Prostate gland (tissue), 2 donors: ENCODE results near the gene SMCR8. TPM values are rescaled to one million over a fixed set of nuclear protein-coding genes. Genes with fewer than 3 reads are reported as not detected.

Source experiments
- DNase-seq: peaks from one replicate; pipeline ENCODE4 v3.0.0-alpha.2; 2019; ENCODE audit warnings: low spot score
- H3K27ac ChIP-seq, 2 donors: fragments of 200-600 bp; sonication (generic); 2 replicates each; pipeline ENCODE4 v1.5.1; 2017 to 2019
- H3K27me3 ChIP-seq: fragments of 200-600 bp; sonication (generic); replicated peaks from 2 replicates; pipeline ENCODE4 v1.5.1; 2019; ENCODE audit not compliant: insufficient read depth
- H3K36me3 ChIP-seq, 2 donors: fragments of 200-600 bp; sonication (generic); 1 replicate in 1 of 2; 2 replicates in 1 of 2; pipeline versions ENCODE4 v1.5.1 to v1.8.1; 2017 to 2019
- H3K4me1 ChIP-seq: fragments of 200-600 bp; sonication (generic); replicated peaks from 2 replicates; pipeline ENCODE4 v1.5.1; 2019
- H3K4me3 ChIP-seq, 2 donors: fragments of 200-600 bp; sonication (generic); 2 replicates each; pipeline ENCODE4 v1.5.1; 2017 to 2019
- H3K9me3 ChIP-seq: fragments of 200-600 bp; sonication (generic); 2 replicates; pipeline ENCODE4 v1.5.1; 2017
- CTCF ChIP-seq, 4 experiments: fragments of 200-600 bp in 2 of 4; fragments of 450-650 bp in 2 of 4; sonication (generic) in 2 of 4; IDR thresholded peaks; 1 replicate in 3 of 4; 2 replicates in 1 of 4; pipeline ENCODE4 v1.5.1; 2016 to 2019; ENCODE audit warnings: antibody characterized with exemption in 4 of 4, mild to moderate bottlenecking in 2 of 4, moderate library complexity in 2 of 4
- POLR2A ChIP-seq: fragments of 450-650 bp; IDR thresholded peaks from one replicate; pipeline ENCODE4 v1.6.1; 2016; ENCODE audit warnings: antibody characterized with exemption, mild to moderate bottlenecking
- POLR2AphosphoS5 ChIP-seq: sonication (generic); formaldehyde crosslinking; IDR thresholded peaks from one replicate; pipeline ENCODE4 v1.6.1; 2017; ENCODE audit warnings: antibody characterized with exemption
- WGBS: methylation state at CpG from one replicate; pipeline ENCODE4 v1.1.5; 2018; 5-methylcytosine and 5-hydroxymethylcytosine counted together
- intact Hi-C: fragments of 100-400 bp; cut with DNase I; formaldehyde crosslinking; loops from one replicate; pipeline ENCODE4 v1.14.2; 2022
- total RNA-seq, 2 donors: library from RNA; depleted of rRNA; stranded (reverse); fragments of >200 nt; gene quantifications; one replicate each; pipeline ENCODE4 v1.1.0, GENCODE V29; 2016

The SMCR8 gene
- total RNA-seq, 2 donors from 2014 or later, result 19.0 to 25.3 TPM

GRCh38 chr17:18277076-18277475 lies 38.0 kb upstream of the SMCR8 start:
- no peak overlapping the region for H3K4me3 ChIP-seq
- H3K27ac ChIP-seq, result no peak overlapping the region
- no peaks in the 10 kb centered on the region for H3K27me3 ChIP-seq
- no peak for DNase-seq
- intact Hi-C loops, result no loop called here
- TF ChIP-seq CTCF (IDR thresholded peaks at IDR 0.05) (no peak), POLR2AphosphoS5 (no peak), POLR2A (no peak)
- 100% methylated on average over 1 of the region's 1 CpG for WGBS
- H3K9me3 ChIP-seq, result no peaks in the 10 kb centered on the region
- H3K4me1 ChIP-seq, result no peaks in the 10 kb centered on the region
- H3K36me3 ChIP-seq, result peaks cover 4 to 5% of the 10 kb centered on the region in 2 donors

- TF ChIP-seq POLR2A (no peak), CTCF (IDR thresholded peaks at IDR 0.05) (no peak), POLR2AphosphoS5 (no peak)
- H3K27ac ChIP-seq, result no peak overlapping the region
- intact Hi-C loops, result no loop called here
- no peaks in the 10 kb centered on the region for H3K4me1 ChIP-seq
- H3K9me3 ChIP-seq, result no peaks in the 10 kb centered on the region
- WGBS, result 92% methylated on average over 3 of the region's 3 CpGs
- H3K4me3 ChIP-seq, result no peak overlapping the region
- no peak for DNase-seq
- H3K27me3 ChIP-seq, result no peaks in the 10 kb centered on the region
- peaks cover 4 to 9% of the 10 kb centered on the region in 2 donors for H3K36me3 ChIP-seq
Observed at GRCh38 chr17:18278867-18279266, 36.2 kb upstream of the SMCR8 start.

- intact Hi-C loops, result no loop called here
- Histone ChIP-seq H3K36me3 (peaks cover 0 to 10% of the 10 kb centered on the region in 2 donors), H3K27ac (no peak overlapping the region), H3K4me3 (no peak overlapping the region), H3K9me3 (no peaks in the 10 kb centered on the region), H3K27me3 (no peaks in the 10 kb centered on the region), H3K4me1 (no peaks in the 10 kb centered on the region)
- no peak for TF ChIP-seq POLR2A
- TF ChIP-seq POLR2AphosphoS5, result no peak
- TF ChIP-seq CTCF (IDR thresholded peaks at IDR 0.05), result no peak
- WGBS, result 90% methylated on average over 4 of the region's 4 CpGs
- no peak for DNase-seq
Observed at GRCh38 chr17:18280249-18280648, 34.8 kb upstream of the SMCR8 start.

GRCh38 chr17:18280766-18281371 lies 34.2 kb upstream of the SMCR8 start:
- Histone ChIP-seq H3K36me3 (peaks cover 0 to 11% of the 10 kb centered on the region in 2 donors), H3K4me3 (no peak overlapping the region), H3K27ac (no peak overlapping the region), H3K9me3 (no peaks in the 10 kb centered on the region), H3K4me1 (no peaks in the 10 kb centered on the region), H3K27me3 (no peaks in the 10 kb centered on the region)
- no peak for TF ChIP-seq CTCF (IDR thresholded peaks at IDR 0.05)
- no peak for TF ChIP-seq POLR2A
- no peak for TF ChIP-seq POLR2AphosphoS5
- no peak for DNase-seq
- intact Hi-C loops, result no loop called here
- WGBS, result 37% methylated on average over 4 of the region's 5 CpGs

- Histone ChIP-seq H3K4me1 (no peaks in the 10 kb centered on the region), H3K27me3 (no peaks in the 10 kb centered on the region), H3K27ac (no peak overlapping the region), H3K4me3 (no peak overlapping the region), H3K36me3 (peaks cover 0 to 11% of the 10 kb centered on the region in 2 donors), H3K9me3 (no peaks in the 10 kb centered on the region)
- 89% methylated on average over 6 of the region's 6 CpGs for WGBS
- intact Hi-C loops, result no loop called here
- TF ChIP-seq POLR2A, result no peak
- TF ChIP-seq CTCF (IDR thresholded peaks at IDR 0.05), result no peak
- TF ChIP-seq POLR2AphosphoS5, result no peak
- no peak for DNase-seq
Observed at GRCh38 chr17:18281788-18282187, 33.3 kb upstream of the SMCR8 start.
